Activated naive CD8-positive, alpha-beta T cell treated with anti-CD3 and anti-CD28 coated beads, Interleukin-2, amount 10 ng/mL, durations not matched to agents 7 days and 5 days (primary cell): Measurements from ENCODE around the gene FAM107A. TPM values are rescaled to one million over a fixed set of nuclear protein-coding genes. Genes with fewer than 3 reads are reported as not detected.
"Not testable (repeated sequence)": the region's sequence is repeated elsewhere in the genome, so short reads cannot be mapped to it uniquely, and the experiment has no call there.

Source experiments
- ATAC-seq: fragments of 150-1000 bp; cut with Tn5 transposase; one replicate; pipeline ENCODE4 v1.10.0; 2021; ENCODE audit warnings: low read depth, moderate library complexity
- POLR2A ChIA-PET: fragments of 350-600 bp; sonication (Branson Sonifier 250); formaldehyde crosslinking; loops from one replicate; lab custom pipeline; 2021; ENCODE audit warnings: antibody characterized with exemption; lab: Charles Lee
- DNase-seq: peaks from one replicate; pipeline ENCODE4 v3.0.0; 2021
- H3K27ac Mint-ChIP-seq: one replicate; pipeline ENCODE4 v1.8.0; 2022; ENCODE audit warnings: mild to moderate bottlenecking, mixed read lengths
- H3K27me3 Mint-ChIP-seq: one replicate; pipeline ENCODE4 v1.8.0; 2022; ENCODE audit warnings: mild to moderate bottlenecking, moderate library complexity, mixed read lengths
- H3K36me3 Mint-ChIP-seq: one replicate; pipeline ENCODE4 v1.8.0; 2021; ENCODE audit warnings: mild to moderate bottlenecking, mixed read lengths
- H3K4me1 Mint-ChIP-seq: one replicate; pipeline ENCODE4 v1.8.0; 2021; ENCODE audit warnings: mixed read lengths
- H3K4me3 Mint-ChIP-seq: one replicate; pipeline ENCODE4 v1.8.0; 2022; ENCODE audit warnings: mild to moderate bottlenecking, moderate library complexity, mixed read lengths
- H3K9me3 Mint-ChIP-seq: one replicate; pipeline ENCODE4 v1.8.0; 2021; ENCODE audit warnings: mixed read lengths
- total RNA-seq, 2 experiments: library from RNA; stranded (reverse); gene quantifications; one replicate each; pipeline ENCODE4 v1.2.3, GENCODE V29; 2021

Gene FAM107A
- total RNA-seq, 2 experiments from 2014 or later = not detected

GRCh38 chr3:58532794-58533220, 44.4 kb downstream of the FAM107A start:
- POLR2A ChIA-PET = no interaction called here
- H3K4me3 Mint-ChIP-seq = no peak overlapping the region
- H3K4me1 Mint-ChIP-seq = peaks cover 16% of the 10 kb centered on the region
- DNase-seq = peak; percentile 80
- no peak overlapping the region for H3K27ac Mint-ChIP-seq
- peak; percentile 86 for ATAC-seq
- H3K9me3 Mint-ChIP-seq = no peaks in the 10 kb centered on the region
- no peaks in the 10 kb centered on the region for H3K36me3 Mint-ChIP-seq
- H3K27me3 Mint-ChIP-seq = no peaks in the 10 kb centered on the region

DNA sequence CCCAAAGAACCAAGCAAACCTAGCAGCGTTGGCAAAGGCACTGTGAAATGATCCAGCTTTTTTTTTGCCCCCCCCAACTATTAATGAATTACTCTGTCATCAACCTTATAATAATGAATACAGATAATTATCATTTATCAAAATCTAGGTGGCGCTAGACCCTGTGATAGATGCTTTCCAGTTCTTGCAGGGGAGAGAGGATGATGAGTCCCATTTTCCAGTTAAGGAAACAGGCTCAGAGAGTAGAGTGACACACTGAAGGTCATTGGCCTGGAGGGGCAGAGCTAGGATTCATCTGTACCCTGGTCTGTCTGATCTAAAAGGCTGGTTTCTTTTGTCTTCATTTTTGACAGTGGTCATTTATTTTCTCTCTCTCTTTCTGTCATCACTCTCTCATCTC, 45.2 kb downstream of the FAM107A start:
- Mint-ChIP-seq H3K27me3 (no peaks in the 10 kb centered on the region), H3K4me3 (no peak overlapping the region), H3K36me3 (no peaks in the 10 kb centered on the region), H3K4me1 (peaks cover 16% of the 10 kb centered on the region), H3K27ac (no peak overlapping the region), H3K9me3 (no peaks in the 10 kb centered on the region)
- ATAC-seq (no peak), DNase-seq (no peak)
- POLR2A ChIA-PET = no interaction called here

GRCh38 chr3:58531555-58531954, 45.6 kb downstream of the FAM107A start:
- H3K27ac Mint-ChIP-seq = no peak overlapping the region
- H3K27me3 Mint-ChIP-seq = no peaks in the 10 kb centered on the region
- no peaks in the 10 kb centered on the region for H3K9me3 Mint-ChIP-seq
- peaks cover 14% of the 10 kb centered on the region for H3K4me1 Mint-ChIP-seq
- DNase-seq = no peak
- ATAC-seq = no peak
- no peak overlapping the region for H3K4me3 Mint-ChIP-seq
- no peaks in the 10 kb centered on the region for H3K36me3 Mint-ChIP-seq
- POLR2A ChIA-PET = no interaction called here

DNA sequence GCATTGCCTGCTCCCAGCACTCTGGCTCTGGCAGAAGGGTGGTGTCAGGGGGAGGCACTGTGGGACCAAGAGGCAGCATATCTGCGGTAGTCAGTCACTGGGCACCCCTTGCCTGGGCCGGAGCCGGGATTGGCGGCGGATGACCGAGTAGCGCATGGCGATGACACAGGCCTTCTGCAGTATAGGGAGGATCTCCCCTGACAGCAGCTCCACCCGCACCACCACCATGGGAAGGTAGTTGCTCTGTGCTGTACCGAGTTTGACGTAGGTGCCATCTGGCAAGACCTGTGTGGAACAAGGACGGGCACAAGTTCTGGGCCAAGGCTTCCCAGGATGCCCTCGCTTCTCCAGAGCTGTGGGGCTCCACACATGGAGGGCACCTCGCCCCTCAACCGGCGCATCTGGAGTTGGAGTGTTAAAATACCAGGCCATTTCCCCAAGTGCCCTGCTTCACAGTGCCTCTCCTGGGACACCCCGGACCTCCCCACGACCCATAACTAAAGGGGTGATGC, 46.8 kb downstream of the FAM107A start:
- Mint-ChIP-seq H3K27ac (no peak overlapping the region), H3K4me3 (no peak overlapping the region), H3K9me3 (no peaks in the 10 kb centered on the region), H3K4me1 (peaks cover 5% of the 10 kb centered on the region), H3K27me3 (no peaks in the 10 kb centered on the region), H3K36me3 (no peaks in the 10 kb centered on the region)
- POLR2A ChIA-PET = no interaction called here
- ATAC-seq = no peak
- DNase-seq = no peak

GRCh38 chr3:58529516-58530353, 47.5 kb downstream of the FAM107A start:
- ATAC-seq = no peak
- Mint-ChIP-seq H3K4me1 (peaks cover 5% of the 10 kb centered on the region), H3K27me3 (no peaks in the 10 kb centered on the region), H3K36me3 (no peaks in the 10 kb centered on the region), H3K9me3 (no peaks in the 10 kb centered on the region), H3K27ac (no peak overlapping the region), H3K4me3 (no peak overlapping the region)
- no peak for DNase-seq
- POLR2A ChIA-PET = no interaction called here

GRCh38 chr3:58528629-58529028, 48.6 kb downstream of the FAM107A start:
- no peaks in the 10 kb centered on the region for H3K9me3 Mint-ChIP-seq
- no peaks in the 10 kb centered on the region for H3K27me3 Mint-ChIP-seq
- H3K27ac Mint-ChIP-seq = no peak overlapping the region
- ATAC-seq (no peak), DNase-seq (no peak)
- H3K4me1 Mint-ChIP-seq = peaks cover 5% of the 10 kb centered on the region
- H3K4me3 Mint-ChIP-seq = no peak overlapping the region
- no peaks in the 10 kb centered on the region for H3K36me3 Mint-ChIP-seq
- POLR2A ChIA-PET = no interaction called here

DNA sequence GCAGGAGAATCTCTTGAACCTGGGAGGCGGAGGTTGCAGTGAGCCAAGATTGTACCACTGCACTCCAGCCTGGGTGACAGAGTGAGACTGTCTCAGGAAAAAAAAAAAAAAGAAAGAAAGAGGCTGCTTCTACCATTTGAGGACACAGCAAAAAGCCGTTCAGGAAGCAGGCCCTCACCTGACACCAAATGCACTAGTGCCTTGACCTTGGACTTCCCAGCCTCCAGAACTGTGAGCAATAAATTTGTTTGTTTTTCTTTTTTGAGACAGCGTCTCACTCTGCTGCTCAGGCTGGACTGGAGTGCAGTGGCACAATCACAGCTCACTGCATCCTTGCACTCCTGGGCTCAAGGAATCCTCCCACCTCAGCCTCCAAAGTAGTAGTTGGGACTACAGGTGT, 49.8 kb downstream of the FAM107A start:
- H3K27me3 Mint-ChIP-seq, H3K4me1 Mint-ChIP-seq, H3K27ac Mint-ChIP-seq, ATAC-seq, H3K4me3 Mint-ChIP-seq, POLR2A ChIA-PET, DNase-seq, H3K9me3 Mint-ChIP-seq, H3K36me3 Mint-ChIP-seq: not testable (repeated sequence)

- no peak overlapping the region for H3K4me3 Mint-ChIP-seq
- DNase-seq = no peak
- H3K9me3 Mint-ChIP-seq = no peaks in the 10 kb centered on the region
- ATAC-seq = no peak
- POLR2A ChIA-PET = no interaction called here
- no peak overlapping the region for H3K27ac Mint-ChIP-seq
- H3K36me3 Mint-ChIP-seq = no peaks in the 10 kb centered on the region
- H3K4me1 Mint-ChIP-seq = no peaks in the 10 kb centered on the region
- no peaks in the 10 kb centered on the region for H3K27me3 Mint-ChIP-seq
Measured at GRCh38 chr3:58526515-58526957, 50.7 kb downstream of the FAM107A start.

- ATAC-seq = no peak
Measured at GRCh38 chr3:58524326-58524888, 52.8 kb downstream of the FAM107A start.

DNA sequence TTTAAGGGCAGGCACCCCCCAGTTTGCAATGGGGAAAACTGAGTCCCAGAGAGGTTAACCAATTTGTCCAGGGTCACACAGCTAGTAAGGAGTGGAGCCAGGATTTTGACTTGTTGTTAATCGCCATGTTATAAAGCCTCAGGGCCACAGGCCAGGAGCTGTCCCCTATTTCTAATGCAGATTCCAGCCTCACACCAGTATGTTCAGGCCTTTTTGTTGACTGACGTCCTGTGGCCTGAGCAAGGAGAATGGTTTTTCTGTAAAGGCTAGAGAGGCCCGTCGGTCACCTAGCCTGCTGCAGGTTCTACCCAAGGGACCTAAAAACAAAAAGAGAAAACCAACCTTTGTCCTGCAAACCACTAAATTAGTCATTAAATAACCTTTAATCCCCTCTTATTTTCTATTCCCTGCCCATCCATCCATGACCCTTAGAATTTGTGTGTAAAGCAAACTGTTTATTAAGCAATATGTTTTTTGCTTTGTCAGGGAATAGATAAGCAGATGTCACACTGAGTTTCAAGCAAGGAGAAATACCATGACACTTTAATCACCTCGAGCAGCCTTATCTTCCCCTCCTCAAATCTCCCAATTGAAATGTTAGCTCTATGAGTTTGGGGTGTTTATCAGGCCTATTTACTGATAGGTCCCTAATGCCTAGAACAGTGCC, 54.3 kb downstream of the FAM107A start:
- DNase-seq (no peak), ATAC-seq (no peak)
- Mint-ChIP-seq H3K27me3 (peaks cover 2% of the 10 kb centered on the region), H3K27ac (no peak overlapping the region), H3K4me3 (no peak overlapping the region), H3K36me3 (no peaks in the 10 kb centered on the region), H3K4me1 (no peaks in the 10 kb centered on the region), H3K9me3 (no peaks in the 10 kb centered on the region)
- POLR2A ChIA-PET = no interaction called here

More at GRCh38 chr3:58524326-58524888, 52.8 kb downstream of the FAM107A start:
- Mint-ChIP-seq H3K36me3 (no peaks in the 10 kb centered on the region), H3K4me1 (no peaks in the 10 kb centered on the region), H3K9me3 (no peaks in the 10 kb centered on the region), H3K27ac (no peak overlapping the region), H3K4me3 (no peak overlapping the region), H3K27me3 (no peaks in the 10 kb centered on the region)
- POLR2A ChIA-PET = no interaction called here
- no peak for DNase-seq

GRCh38 chr3:58521917-58522631, 55.1 kb downstream of the FAM107A start:
- DNase-seq = no peak
- H3K27ac Mint-ChIP-seq = no peak overlapping the region
- no peaks in the 10 kb centered on the region for H3K9me3 Mint-ChIP-seq
- peaks cover 2% of the 10 kb centered on the region for H3K27me3 Mint-ChIP-seq
- POLR2A ChIA-PET = no interaction called here
- no peak for ATAC-seq
- H3K4me1 Mint-ChIP-seq = no peaks in the 10 kb centered on the region
- H3K36me3 Mint-ChIP-seq = no peaks in the 10 kb centered on the region
- H3K4me3 Mint-ChIP-seq = no peak overlapping the region

DNA sequence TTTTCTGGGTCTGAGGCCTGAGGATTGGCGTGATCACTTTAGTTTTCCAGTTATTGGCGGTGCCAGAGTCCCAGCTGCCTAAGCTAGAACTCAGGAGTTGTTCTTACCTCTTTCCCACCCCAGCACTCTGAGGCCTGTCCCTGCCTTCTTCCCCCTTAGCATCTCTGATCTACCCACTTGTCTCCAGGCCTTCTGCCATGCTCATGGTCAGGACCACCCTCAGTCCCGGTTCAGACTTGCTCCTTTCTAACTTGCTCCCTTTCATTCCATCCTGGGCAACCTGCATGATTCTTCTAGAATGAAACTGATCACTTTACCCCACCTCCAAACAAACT, 55.9 kb downstream of the FAM107A start:
- Mint-ChIP-seq H3K36me3 (no peaks in the 10 kb centered on the region), H3K4me1 (no peaks in the 10 kb centered on the region), H3K27ac (no peak overlapping the region), H3K27me3 (peaks cover 2% of the 10 kb centered on the region), H3K4me3 (no peak overlapping the region), H3K9me3 (no peaks in the 10 kb centered on the region)
- DNase-seq (no peak), ATAC-seq (no peak)
- POLR2A ChIA-PET = no interaction called here
